Astrocyte (in vitro differentiated cells and primary cell): ENCODE measurements around the gene AMIGO1. TPM values are rescaled to one million over a fixed set of nuclear protein-coding genes. Genes with fewer than 3 reads are reported as not detected.

ENCODE experiments used
- DNase-seq: peaks from one replicate; pipeline ENCODE4 v3.0.0-alpha.2; 2010; ENCODE audit warnings: low read depth
- FAIRE-seq: peaks from 2 replicates; lab custom pipeline; 2011; peaks lifted over from hg19 to GRCh38; lab: Jason Lieb, UNC
- H2AFZ ChIP-seq: 2 replicates; pipeline ENCODE4 v1.6.0; 2012; ENCODE audit warnings: low read depth, low read length, inconsistent platforms
- H3K27ac ChIP-seq: 2 replicates; pipeline ENCODE4 v1.5.1; 2011; ENCODE audit warnings: low read depth, low read length, inconsistent platforms
- H3K27me3 ChIP-seq: 2 replicates; pipeline ENCODE4 v1.6.0; 2011; ENCODE audit warnings: low read length, inconsistent platforms; ENCODE audit not compliant: insufficient read depth
- H3K36me3 ChIP-seq: 2 replicates; pipeline ENCODE4 v1.5.1; 2011; ENCODE audit warnings: low read length, inconsistent platforms; ENCODE audit not compliant: insufficient read depth
- H3K4me1 ChIP-seq: 2 replicates; pipeline ENCODE4 v1.5.1; 2011; ENCODE audit warnings: low read length, inconsistent platforms; ENCODE audit not compliant: insufficient read depth
- H3K4me2 ChIP-seq: 2 replicates; pipeline ENCODE4 v1.6.0; 2012; ENCODE audit warnings: low read length, inconsistent platforms
- H3K4me3 ChIP-seq: 2 replicates; pipeline ENCODE4 v1.5.1; 2011; ENCODE audit warnings: low read depth, mild to moderate bottlenecking, low read length, inconsistent platforms; ENCODE audit not compliant: insufficient read depth
- H3K79me2 ChIP-seq: 2 replicates; pipeline ENCODE4 v1.6.0; 2012; ENCODE audit warnings: mild to moderate bottlenecking, low read length, inconsistent platforms; ENCODE audit not compliant: insufficient read depth
- H3K9ac ChIP-seq: 2 replicates; pipeline ENCODE4 v1.6.0; 2012; ENCODE audit warnings: mild to moderate bottlenecking, low read length, inconsistent platforms
- H3K9me3 ChIP-seq: 2 replicates; pipeline ENCODE4 v1.5.1; 2012; ENCODE audit warnings: low read depth, mild to moderate bottlenecking, low read length, inconsistent platforms; ENCODE audit not compliant: insufficient read depth
- H4K20me1 ChIP-seq: 2 replicates; pipeline ENCODE4 v1.6.0; 2012; ENCODE audit warnings: low read length, inconsistent platforms; ENCODE audit not compliant: insufficient read depth
- H3K27ac Mint-ChIP-seq: one replicate; pipeline ENCODE4 v1.8.0; 2021; ENCODE audit warnings: mild to moderate bottlenecking, mixed read lengths; ENCODE audit not compliant: unreplicated experiment
- H3K27me3 Mint-ChIP-seq: one replicate; pipeline ENCODE4 v1.8.0; 2021; ENCODE audit warnings: low read depth, mixed read lengths; ENCODE audit not compliant: unreplicated experiment
- H3K36me3 Mint-ChIP-seq: one replicate; pipeline ENCODE4 v1.8.0; 2021; ENCODE audit warnings: low read depth, mixed read lengths; ENCODE audit not compliant: unreplicated experiment
- H3K4me1 Mint-ChIP-seq: one replicate; pipeline ENCODE4 v1.8.0; 2021; ENCODE audit warnings: low read depth, mixed read lengths; ENCODE audit not compliant: unreplicated experiment
- H3K4me3 Mint-ChIP-seq: one replicate; pipeline ENCODE4 v1.8.0; 2021; ENCODE audit warnings: mild to moderate bottlenecking, moderate library complexity, mixed read lengths; ENCODE audit not compliant: unreplicated experiment
- H3K9me3 Mint-ChIP-seq: one replicate; pipeline ENCODE4 v1.8.0; 2021; ENCODE audit warnings: mild to moderate bottlenecking, mixed read lengths; ENCODE audit not compliant: unreplicated experiment
- CTCF ChIP-seq: IDR thresholded peaks from 2 replicates; pipeline ENCODE4 v1.5.1; 2011; ENCODE audit warnings: low read depth, mild to moderate bottlenecking, inconsistent platforms, low read length, moderate library complexity; ENCODE audit not compliant: insufficient read depth
- EZH2 ChIP-seq: IDR thresholded peaks from 2 replicates; pipeline ENCODE4 v1.6.1; 2012; ENCODE audit warnings: mild to moderate bottlenecking, low read length, inconsistent platforms; ENCODE audit not compliant: insufficient read depth
- total RNA-seq: library from RNA; stranded (reverse); gene quantifications from 2 replicates; pipeline ENCODE4 v1.2.1, GENCODE V29; 2021

Gene AMIGO1
- total RNA-seq, 1 donor from 2014 or later = 1.8 TPM

- H3K27me3 ChIP-seq = peaks cover 58% of the 10 kb centered on the region
- H3K27ac Mint-ChIP-seq = no peak overlapping the region
- H3K27ac ChIP-seq = no peak overlapping the region
- H3K4me1 ChIP-seq = no peaks in the 10 kb centered on the region
- no peaks in the 10 kb centered on the region for H3K79me2 ChIP-seq
- no peaks in the 10 kb centered on the region for H3K4me1 Mint-ChIP-seq
- no peak overlapping the region for H3K4me3 Mint-ChIP-seq
- H3K9me3 ChIP-seq = no peaks in the 10 kb centered on the region
- peaks cover 49% of the 10 kb centered on the region for H3K27me3 Mint-ChIP-seq
- no peaks in the 10 kb centered on the region for H3K9me3 Mint-ChIP-seq
- no peak overlapping the region for H3K4me3 ChIP-seq
- peaks cover 2% of the 10 kb centered on the region for H3K36me3 Mint-ChIP-seq
- TF ChIP-seq EZH2 (no peak), CTCF (no peak)
- H3K36me3 ChIP-seq = no peaks in the 10 kb centered on the region
- no peak for FAIRE-seq
- no peak overlapping the region for H3K4me2 ChIP-seq
- no peak for DNase-seq
- no peak overlapping the region for H3K9ac ChIP-seq
- H2AFZ ChIP-seq = no peak overlapping the region
- no peaks in the 10 kb centered on the region for H4K20me1 ChIP-seq
Observed at GRCh38 chr1:109472779-109473178, 36.7 kb downstream of the AMIGO1 start.

- TF ChIP-seq EZH2 = no peak
- TF ChIP-seq CTCF = no peak
- H4K20me1 ChIP-seq = no peaks in the 10 kb centered on the region
- Mint-ChIP-seq H3K27ac (no peak overlapping the region), H3K9me3 (no peaks in the 10 kb centered on the region), H3K4me1 (peaks cover 1% of the 10 kb centered on the region), H3K27me3 (peaks cover 46% of the 10 kb centered on the region), H3K36me3 (peaks cover 2% of the 10 kb centered on the region), H3K4me3 (no peak overlapping the region)
- peaks cover 66% of the 10 kb centered on the region for H3K27me3 ChIP-seq
- H3K4me3 ChIP-seq = no peak overlapping the region
- H3K9ac ChIP-seq = no peak overlapping the region
- H3K4me1 ChIP-seq = no peaks in the 10 kb centered on the region
- H3K27ac ChIP-seq = no peak overlapping the region
- no peak overlapping the region for H3K4me2 ChIP-seq
- H2AFZ ChIP-seq = no peak overlapping the region
- H3K36me3 ChIP-seq = no peaks in the 10 kb centered on the region
- no peaks in the 10 kb centered on the region for H3K79me2 ChIP-seq
- FAIRE-seq = no peak
- DNase-seq = no peak
- H3K9me3 ChIP-seq = no peaks in the 10 kb centered on the region
Observed at GRCh38 chr1:109470245-109470644, 39.3 kb downstream of the AMIGO1 start.

DNA sequence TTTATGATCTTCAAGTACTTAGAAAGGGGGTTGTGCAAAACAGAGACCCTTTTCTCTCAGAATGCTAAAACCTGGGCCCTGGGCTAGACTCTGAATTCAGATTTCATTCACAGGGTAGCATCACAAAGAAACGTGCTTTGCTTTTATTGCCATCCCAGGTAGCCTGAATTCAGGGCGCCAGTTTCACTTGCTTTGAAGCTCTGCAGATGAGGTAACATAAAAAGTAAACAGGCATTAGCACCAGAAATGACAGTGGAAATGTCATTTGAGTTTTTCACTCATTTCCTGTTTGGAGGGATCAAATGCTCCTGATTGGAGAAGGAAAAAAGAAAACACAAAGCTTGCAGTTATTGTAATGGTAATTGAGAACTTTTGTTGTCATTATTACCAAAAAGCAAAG, 40.6 kb downstream of the AMIGO1 start:
- no peaks in the 10 kb centered on the region for H3K9me3 ChIP-seq
- H3K4me3 Mint-ChIP-seq = no peak overlapping the region
- no peaks in the 10 kb centered on the region for H3K79me2 ChIP-seq
- FAIRE-seq = no peak
- no peaks in the 10 kb centered on the region for H3K36me3 ChIP-seq
- H3K9ac ChIP-seq = no peak overlapping the region
- peaks cover 1% of the 10 kb centered on the region for H3K4me1 Mint-ChIP-seq
- no peaks in the 10 kb centered on the region for H3K9me3 Mint-ChIP-seq
- H3K4me3 ChIP-seq = no peak overlapping the region
- no peak overlapping the region for H3K4me2 ChIP-seq
- no peak overlapping the region for H3K27ac Mint-ChIP-seq
- H3K27ac ChIP-seq = no peak overlapping the region
- no peak overlapping the region for H2AFZ ChIP-seq
- no peak for DNase-seq
- H3K36me3 Mint-ChIP-seq = no peaks in the 10 kb centered on the region
- H4K20me1 ChIP-seq = no peaks in the 10 kb centered on the region
- no peak for TF ChIP-seq CTCF
- no peak for TF ChIP-seq EZH2
- H3K4me1 ChIP-seq = no peaks in the 10 kb centered on the region
- peaks cover 48% of the 10 kb centered on the region for H3K27me3 Mint-ChIP-seq
- peaks cover 71% of the 10 kb centered on the region for H3K27me3 ChIP-seq
